Activated T-cell treated with anti-CD3 and anti-CD28 coated beads, Interleukin-2, amount 50 U/mL, for 24 hours (primary cell): ENCODE data around the gene PI16.
"Not testable (repeated sequence)": the region's sequence is repeated elsewhere in the genome, so short reads cannot be mapped to it uniquely, and the experiment has no call there.

Source experiments
- DNase-seq: peaks from one replicate; pipeline ENCODE4 v3.0.0-alpha.2; 2020
- H3K27ac Mint-ChIP-seq: 2 replicates; pipeline ENCODE4 v1.8.0; 2020; ENCODE audit warnings: mild to moderate bottlenecking, mixed read lengths
- H3K27me3 Mint-ChIP-seq: 2 replicates; pipeline ENCODE4 v1.8.0; 2020; ENCODE audit warnings: mixed read lengths
- H3K36me3 Mint-ChIP-seq: 2 replicates; pipeline ENCODE4 v1.8.0; 2020; ENCODE audit warnings: low read depth, mixed read lengths
- H3K4me1 Mint-ChIP-seq: 2 replicates; pipeline ENCODE4 v1.8.0; 2020; ENCODE audit warnings: low read depth, mixed read lengths
- H3K4me3 Mint-ChIP-seq: 2 replicates; pipeline ENCODE4 v1.8.0; 2020; ENCODE audit warnings: mild to moderate bottlenecking, moderate library complexity, mixed read lengths
- H3K9me3 Mint-ChIP-seq: 2 replicates; pipeline ENCODE4 v1.8.0; 2020; ENCODE audit warnings: mixed read lengths

PI16 gene

DNA sequence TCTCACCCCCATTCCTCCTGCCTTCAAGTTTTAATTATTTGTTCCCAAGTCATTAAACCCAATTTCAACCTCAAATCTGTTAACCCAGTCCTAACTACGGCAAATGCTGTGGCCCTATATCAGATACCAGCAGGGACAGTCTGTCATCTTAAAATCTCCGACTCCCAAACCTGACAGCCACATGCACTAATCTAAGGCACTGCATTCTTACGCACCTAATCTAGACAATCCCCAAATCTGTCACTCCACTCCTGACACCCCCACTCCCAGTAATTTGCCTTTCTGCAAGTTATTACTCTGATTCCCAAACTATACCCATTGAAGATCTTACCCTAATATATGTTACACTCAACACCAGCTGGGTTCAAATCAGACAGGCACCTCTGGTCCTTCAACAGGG, 29.0 kb downstream of the PI16 start:
- DNase-seq: no peak
- H3K4me1 Mint-ChIP-seq: peaks cover 45% of the 10 kb centered on the region
- no peak overlapping the region for H3K27ac Mint-ChIP-seq
- no peaks in the 10 kb centered on the region for H3K9me3 Mint-ChIP-seq
- peaks cover 42% of the 10 kb centered on the region for H3K36me3 Mint-ChIP-seq
- H3K4me3 Mint-ChIP-seq: no peak overlapping the region
- no peaks in the 10 kb centered on the region for H3K27me3 Mint-ChIP-seq

DNA sequence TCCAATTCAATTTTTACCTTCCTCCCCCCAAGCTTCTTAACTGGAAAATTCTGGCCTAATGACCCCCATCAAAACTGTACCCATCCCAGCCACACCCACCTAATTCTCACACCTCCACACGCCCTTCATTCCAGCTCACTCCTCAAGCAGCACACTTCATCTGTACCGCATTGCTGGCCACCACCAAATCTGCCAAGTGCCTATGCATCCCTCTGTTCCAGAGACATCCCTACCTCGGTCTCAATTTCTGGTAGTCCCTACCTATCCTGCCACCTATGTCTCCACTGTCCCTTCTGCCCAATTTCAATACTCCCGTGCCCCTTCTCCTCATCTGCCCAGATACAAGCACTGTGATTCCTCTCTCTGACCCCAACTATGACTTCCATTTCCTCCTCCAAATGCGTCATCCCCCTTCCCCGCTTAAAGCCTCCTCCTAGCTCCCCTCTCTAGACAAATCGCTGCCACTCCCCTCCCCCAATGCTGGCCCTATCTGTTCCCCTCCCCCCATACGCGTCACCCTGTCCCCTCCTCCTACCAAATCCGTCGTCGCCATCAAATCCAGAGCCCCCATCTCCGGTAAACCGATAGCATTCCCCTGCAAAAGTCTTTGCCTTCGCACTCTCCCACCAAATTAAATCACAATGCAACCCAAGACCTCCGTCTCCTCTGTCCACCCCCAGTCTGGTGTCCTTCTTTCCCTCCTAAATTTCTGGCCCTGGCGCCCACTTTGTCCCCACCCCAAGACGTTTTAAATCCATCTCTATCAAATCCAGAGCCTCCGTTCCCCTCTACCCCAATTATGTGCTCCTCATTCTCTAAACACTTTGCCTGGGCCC, 30.3 kb downstream of the PI16 start:
- peaks cover 36% of the 10 kb centered on the region for H3K4me1 Mint-ChIP-seq
- no peak overlapping the region for H3K4me3 Mint-ChIP-seq
- peaks cover 30% of the 10 kb centered on the region for H3K36me3 Mint-ChIP-seq
- no peak overlapping the region for H3K27ac Mint-ChIP-seq
- H3K27me3 Mint-ChIP-seq: no peaks in the 10 kb centered on the region
- no peaks in the 10 kb centered on the region for H3K9me3 Mint-ChIP-seq
- peak; percentile 62 for DNase-seq

DNA sequence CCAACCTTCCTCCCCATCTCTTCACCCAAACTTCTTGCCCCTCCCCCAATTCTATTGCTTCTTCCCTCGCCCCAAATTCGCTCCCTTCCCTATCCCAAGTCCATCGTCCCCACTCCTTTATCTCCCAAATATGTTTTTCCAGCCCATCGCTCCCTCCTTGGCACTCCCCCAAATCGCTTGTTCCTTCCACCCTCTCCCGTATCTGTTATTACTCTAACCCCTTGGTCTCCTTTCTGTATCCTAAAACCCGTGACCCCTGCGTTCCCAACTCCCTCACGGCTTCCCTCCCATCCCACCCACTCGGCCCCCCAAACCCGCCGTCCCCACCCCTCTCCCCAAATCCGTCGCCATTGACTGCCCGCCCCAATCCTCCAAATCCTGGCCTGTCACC, 30.9 kb downstream of the PI16 start:
- no peak for DNase-seq
- H3K27me3 Mint-ChIP-seq: no peaks in the 10 kb centered on the region
- H3K9me3 Mint-ChIP-seq: no peaks in the 10 kb centered on the region

DNA sequence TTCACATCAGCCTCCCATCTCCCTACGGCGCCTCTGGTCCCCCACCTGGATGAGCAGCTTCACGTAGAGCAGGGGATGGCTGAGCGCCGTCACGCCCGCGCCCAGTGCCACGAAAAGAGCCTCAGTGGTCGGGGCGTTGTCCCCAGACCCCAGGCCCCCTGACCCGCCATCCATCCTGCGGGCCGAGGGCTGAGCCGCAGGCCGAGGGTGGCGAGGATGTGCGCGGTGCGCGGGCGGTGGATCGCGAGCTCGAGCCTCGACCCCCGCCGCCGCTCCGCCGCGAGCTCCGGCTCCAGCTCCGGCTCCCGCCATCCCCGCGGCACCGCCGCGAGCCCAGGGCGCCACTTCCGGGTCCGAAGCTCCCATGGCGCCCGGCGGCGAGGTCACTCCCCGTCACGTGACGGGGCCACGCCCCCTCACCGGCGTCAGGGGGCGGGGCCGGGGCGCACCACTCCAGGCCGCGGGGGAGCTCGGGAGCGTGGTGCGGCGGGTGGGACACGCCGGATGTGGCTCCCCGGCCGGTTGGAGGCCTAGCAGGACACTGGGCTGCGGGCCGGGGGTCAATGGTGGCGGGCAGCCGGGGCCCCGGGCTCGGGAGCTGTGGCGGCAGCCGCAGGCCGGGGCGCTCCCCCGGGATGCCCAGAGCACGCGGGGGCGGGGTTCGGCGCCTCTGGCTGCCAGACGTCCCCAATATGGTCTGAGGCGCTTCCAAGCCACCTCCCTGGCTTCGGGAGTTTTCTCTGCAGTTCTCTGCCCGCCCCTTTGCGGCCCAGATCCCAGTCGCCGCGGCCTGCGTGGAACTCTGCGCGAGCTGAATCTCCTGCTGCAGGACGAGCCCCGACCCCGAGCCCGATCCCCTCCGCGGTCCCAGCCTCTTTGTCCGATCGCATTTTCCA, 31.5 kb downstream of the PI16 start, which contains the start of gene MTCH1:
MTCH1 (minus strand) TSS at position 389 of the 896 bp plus-strand sequence; CDS start at position 366, 23 bp downstream.
- H3K36me3 Mint-ChIP-seq: peaks cover 20% of the 10 kb centered on the region
- no peaks in the 10 kb centered on the region for H3K9me3 Mint-ChIP-seq
- H3K27ac Mint-ChIP-seq: peak within 1 kb of the TSS; percentile 97
- H3K4me3 Mint-ChIP-seq: no peak within 1 kb of the TSS
- peak; percentile 95 for DNase-seq
- peaks cover 23% of the 10 kb centered on the region for H3K4me1 Mint-ChIP-seq
- H3K27me3 Mint-ChIP-seq: no peaks in the 10 kb centered on the region

More for the DNA sequence above, 30.9 kb downstream of the PI16 start:
- Mint-ChIP-seq H3K27ac (no peak overlapping the region), H3K36me3 (peaks cover 25% of the 10 kb centered on the region), H3K4me3 (no peak overlapping the region), H3K4me1 (peaks cover 29% of the 10 kb centered on the region)

DNA sequence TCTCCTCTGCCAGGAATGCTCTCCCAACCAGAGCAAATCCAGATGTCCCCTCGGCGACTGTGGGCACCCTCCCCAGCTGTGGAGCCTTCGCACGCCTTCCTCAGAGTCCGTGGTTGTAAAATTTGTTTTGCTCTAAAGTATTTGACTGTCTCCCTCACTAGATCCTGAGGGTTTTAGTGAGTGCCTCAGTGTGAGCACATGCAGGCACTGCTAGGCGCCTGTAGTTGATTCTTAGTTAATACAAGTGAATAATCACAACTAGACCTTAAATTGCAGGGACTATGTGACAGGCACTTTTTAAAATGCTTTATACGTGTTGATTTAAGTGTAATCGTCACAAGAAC, 32.1 kb downstream of the PI16 start:
- Mint-ChIP-seq H3K27me3 (no peaks in the 10 kb centered on the region), H3K9me3 (no peaks in the 10 kb centered on the region), H3K36me3 (peaks cover 14% of the 10 kb centered on the region), H3K4me1 (peaks cover 17% of the 10 kb centered on the region), H3K27ac (peak overlapping the region; percentile 97), H3K4me3 (no peak overlapping the region)
- no peak for DNase-seq

DNA sequence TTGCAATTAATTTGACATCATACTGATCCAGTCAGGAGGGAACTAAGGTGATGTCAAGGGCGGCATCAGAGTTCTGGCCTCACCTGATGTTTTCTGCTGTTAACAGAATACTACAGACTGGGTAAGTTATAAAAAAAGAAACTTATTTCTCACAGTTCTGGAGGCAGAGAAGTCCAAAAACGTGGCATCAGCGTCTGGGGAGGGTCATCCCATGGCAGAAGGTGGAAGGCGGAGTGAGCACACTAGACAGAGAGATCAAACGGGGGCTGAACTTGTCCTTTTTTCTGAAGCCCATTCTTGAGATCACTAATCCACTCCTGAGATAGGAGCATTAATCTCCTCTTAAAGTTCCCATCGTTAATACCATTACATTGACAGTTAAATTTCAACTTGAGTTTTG, 34.7 kb downstream of the PI16 start:
- no peak for DNase-seq
- H3K4me3 Mint-ChIP-seq: no peak overlapping the region
- H3K4me1 Mint-ChIP-seq: peaks cover 10% of the 10 kb centered on the region
- no peaks in the 10 kb centered on the region for H3K27me3 Mint-ChIP-seq
- no peak overlapping the region for H3K27ac Mint-ChIP-seq
- no peaks in the 10 kb centered on the region for H3K9me3 Mint-ChIP-seq
- H3K36me3 Mint-ChIP-seq: peaks cover 6% of the 10 kb centered on the region

DNA sequence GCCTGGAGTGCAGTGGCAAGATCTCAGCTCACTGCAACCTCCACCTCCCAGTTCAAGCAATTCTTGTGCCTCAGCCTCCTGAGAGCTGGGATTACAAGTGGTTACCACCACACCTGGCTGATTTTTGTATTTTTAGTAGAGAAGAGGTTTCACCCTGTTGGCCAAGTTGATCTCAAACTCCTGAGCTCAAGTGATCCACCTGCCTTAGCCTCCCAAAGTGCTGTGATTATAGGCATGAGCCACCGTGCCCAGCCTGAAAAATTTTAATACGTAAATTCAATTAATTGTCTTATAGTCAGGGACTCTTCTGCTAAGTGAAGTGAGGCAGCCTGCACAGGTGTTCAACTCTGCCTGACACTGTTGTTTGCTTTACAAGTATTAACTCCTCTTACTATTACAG, 35.9 kb downstream of the PI16 start:
- H3K9me3 Mint-ChIP-seq, H3K27me3 Mint-ChIP-seq, DNase-seq, H3K4me1 Mint-ChIP-seq, H3K4me3 Mint-ChIP-seq, H3K27ac Mint-ChIP-seq, H3K36me3 Mint-ChIP-seq: not testable (repeated sequence)

DNA sequence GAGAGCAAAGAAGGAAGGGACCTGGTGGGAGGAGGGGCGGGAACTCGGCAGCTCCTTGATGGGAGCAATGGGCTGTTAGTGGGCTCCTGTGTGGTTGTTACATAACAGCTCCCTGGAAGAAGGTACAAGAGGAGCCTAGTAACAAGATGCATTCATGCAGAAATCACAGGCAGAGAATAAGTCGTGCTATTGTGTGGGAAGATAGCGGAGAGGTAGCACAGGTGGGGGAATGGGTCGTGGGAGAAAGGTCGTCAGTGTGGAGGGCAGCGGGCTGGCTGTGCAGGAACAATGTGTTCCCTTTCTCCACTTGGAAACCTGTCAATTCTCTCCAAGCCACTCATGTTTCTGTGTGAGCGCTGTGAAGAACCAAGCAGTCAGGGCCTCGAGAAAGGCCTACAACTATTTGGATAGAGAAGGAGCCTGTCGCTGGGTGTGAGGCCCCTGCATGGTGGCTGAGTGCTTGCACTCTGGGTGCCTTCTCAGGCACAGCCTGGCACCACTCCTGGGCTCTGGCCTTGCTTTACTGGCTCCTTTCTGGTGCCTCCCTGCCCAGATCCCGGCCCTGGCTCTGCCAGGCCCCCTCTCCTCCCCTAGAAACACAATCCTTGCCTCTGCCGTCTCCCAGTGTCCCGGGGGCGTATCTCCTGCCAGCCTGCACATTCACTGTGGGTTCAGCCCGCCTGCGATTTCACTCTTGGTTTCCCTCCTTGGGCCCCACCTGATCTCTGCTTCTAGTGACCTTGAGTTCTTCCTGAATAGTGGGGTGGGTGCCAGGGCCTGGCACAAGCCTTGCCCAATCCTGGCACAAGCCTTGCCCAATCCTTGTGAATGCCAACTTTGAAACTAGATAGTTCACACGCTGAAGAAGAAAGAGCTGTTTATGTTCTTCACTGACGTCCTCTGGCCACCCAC, 43.5 kb downstream of the PI16 start:
- Mint-ChIP-seq H3K4me3 (no peak overlapping the region), H3K27me3 (peaks cover 2% of the 10 kb centered on the region), H3K36me3 (no peaks in the 10 kb centered on the region), H3K9me3 (no peaks in the 10 kb centered on the region), H3K27ac (no peak overlapping the region), H3K4me1 (no peaks in the 10 kb centered on the region)
- DNase-seq: no peak

DNA sequence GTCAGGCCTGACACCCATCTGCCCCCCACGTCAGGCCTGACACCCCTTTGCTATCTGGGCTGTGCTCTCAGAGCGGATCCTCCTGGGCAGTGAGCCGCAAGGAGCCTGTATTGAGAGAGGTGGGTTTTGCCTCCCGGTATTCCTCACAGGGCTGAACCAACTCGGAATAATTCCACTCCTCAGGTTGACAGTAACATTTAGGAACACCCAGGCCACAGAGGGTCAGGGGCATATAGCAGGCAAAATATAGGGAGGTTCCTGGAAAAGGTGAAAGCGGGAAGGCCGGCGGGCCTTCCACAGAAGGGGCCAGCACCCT, 44.1 kb downstream of the PI16 start:
- no peak overlapping the region for H3K4me3 Mint-ChIP-seq
- H3K9me3 Mint-ChIP-seq: no peaks in the 10 kb centered on the region
- H3K36me3 Mint-ChIP-seq: no peaks in the 10 kb centered on the region
- DNase-seq: no peak
- H3K27ac Mint-ChIP-seq: no peak overlapping the region
- no peaks in the 10 kb centered on the region for H3K4me1 Mint-ChIP-seq
- H3K27me3 Mint-ChIP-seq: peaks cover 2% of the 10 kb centered on the region

DNA sequence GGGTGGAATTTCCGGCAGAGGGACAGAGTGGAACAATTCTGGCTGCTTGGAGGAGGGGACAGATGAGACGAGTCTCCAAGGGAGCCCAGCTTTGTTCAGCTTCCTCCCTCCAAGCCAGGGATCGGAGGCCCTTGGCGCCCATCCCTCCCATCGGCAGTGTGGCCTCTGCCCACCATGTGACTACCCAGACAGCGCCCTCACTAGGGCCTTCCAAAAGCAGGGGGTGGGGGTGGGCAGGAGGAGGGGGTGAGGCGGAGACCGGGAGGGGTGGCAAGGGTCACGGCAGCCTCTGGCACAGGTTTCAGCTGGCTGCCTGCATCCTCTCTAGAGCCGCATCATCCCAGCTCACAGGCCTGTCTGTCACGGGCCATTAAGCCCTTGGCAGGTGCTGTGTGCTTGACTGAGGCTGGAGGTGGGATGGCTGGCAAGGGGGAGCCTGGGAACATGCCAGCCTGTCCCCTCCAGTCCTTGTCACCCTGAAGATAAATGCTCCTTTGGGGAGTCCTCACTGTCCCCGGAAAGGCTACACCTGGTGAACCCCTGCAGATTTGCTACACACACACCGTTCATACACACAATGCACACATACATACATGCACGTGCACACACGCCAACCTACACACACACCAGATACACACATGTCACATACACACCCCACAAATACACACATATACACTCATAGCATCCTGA, 44.7 kb downstream of the PI16 start:
- Mint-ChIP-seq H3K27ac (no peak overlapping the region), H3K4me1 (no peaks in the 10 kb centered on the region), H3K27me3 (peaks cover 2% of the 10 kb centered on the region), H3K36me3 (no peaks in the 10 kb centered on the region), H3K4me3 (no peak overlapping the region), H3K9me3 (no peaks in the 10 kb centered on the region)
- no peak for DNase-seq

DNA sequence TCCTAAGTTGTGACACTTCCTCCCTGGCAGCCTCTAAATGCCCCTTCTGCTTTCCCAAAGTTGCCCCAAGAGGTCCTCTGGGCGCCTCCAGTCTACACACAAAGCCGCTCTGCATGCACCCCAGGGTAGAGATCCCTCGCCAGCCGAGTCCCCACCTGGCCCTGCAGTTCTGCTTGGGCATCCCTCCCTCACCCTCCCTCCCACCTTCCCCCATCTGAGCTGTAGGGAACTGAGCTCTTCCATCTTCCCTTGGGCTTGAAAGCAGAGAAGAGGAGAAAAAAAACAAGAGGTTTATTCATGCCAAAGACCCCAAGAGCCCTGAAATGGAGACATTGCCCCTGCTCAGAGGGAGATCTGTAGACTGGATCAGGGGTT, 45.2 kb downstream of the PI16 start:
- H3K36me3 Mint-ChIP-seq: no peaks in the 10 kb centered on the region
- no peak overlapping the region for H3K27ac Mint-ChIP-seq
- no peak overlapping the region for H3K4me3 Mint-ChIP-seq
- no peaks in the 10 kb centered on the region for H3K9me3 Mint-ChIP-seq
- H3K4me1 Mint-ChIP-seq: no peaks in the 10 kb centered on the region
- DNase-seq: no peak
- peaks cover 2% of the 10 kb centered on the region for H3K27me3 Mint-ChIP-seq

DNA sequence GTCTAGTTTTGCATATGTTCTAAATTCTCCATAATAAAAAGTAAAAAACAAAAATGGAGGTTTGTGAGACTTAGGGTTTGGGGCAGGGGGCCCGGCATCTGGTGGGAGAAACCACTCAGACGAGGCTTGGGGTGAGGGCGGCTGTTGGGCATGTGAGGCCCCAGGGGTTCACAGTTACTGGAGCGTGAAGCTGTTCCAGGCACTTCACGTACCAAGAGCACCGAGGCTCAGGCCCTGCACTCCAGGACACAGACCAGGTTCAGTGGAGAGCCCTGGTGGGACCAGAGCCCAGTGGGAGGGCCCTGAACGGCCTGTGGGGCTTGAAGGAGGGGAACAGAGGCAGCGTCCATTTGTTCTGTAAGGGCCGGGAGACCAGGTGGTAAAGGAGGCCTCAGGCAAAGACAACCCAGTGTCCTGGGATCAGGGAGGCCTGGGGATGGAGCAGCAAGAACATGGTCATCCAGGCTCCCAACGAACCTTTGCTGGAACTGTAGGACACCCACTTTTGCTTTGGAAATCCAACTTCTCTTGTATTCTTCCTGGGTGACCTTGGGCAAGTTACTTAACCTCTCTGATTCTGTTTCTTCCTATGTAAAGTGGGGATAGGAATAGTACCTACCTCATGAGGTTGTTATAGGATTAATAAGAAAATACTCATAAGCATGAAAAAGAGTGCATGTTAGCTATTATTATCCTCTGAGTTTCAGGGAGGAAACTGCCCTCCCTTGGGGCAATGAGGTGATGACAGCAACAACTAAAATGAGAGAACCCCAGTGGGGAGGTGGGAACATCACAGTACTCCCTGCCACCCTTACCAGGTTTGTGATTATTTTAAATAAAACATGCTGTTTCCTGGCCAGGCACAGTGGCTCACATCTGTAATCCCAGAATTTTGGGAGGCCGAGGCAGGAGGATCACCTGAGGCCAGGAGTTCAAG, 49.8 kb downstream of the PI16 start:
- Mint-ChIP-seq H3K4me1 (peaks cover 17% of the 10 kb centered on the region), H3K27me3 (no peaks in the 10 kb centered on the region), H3K36me3 (no peaks in the 10 kb centered on the region), H3K27ac (no peak overlapping the region), H3K9me3 (no peaks in the 10 kb centered on the region), H3K4me3 (no peak overlapping the region)
- DNase-seq: no peak

DNA sequence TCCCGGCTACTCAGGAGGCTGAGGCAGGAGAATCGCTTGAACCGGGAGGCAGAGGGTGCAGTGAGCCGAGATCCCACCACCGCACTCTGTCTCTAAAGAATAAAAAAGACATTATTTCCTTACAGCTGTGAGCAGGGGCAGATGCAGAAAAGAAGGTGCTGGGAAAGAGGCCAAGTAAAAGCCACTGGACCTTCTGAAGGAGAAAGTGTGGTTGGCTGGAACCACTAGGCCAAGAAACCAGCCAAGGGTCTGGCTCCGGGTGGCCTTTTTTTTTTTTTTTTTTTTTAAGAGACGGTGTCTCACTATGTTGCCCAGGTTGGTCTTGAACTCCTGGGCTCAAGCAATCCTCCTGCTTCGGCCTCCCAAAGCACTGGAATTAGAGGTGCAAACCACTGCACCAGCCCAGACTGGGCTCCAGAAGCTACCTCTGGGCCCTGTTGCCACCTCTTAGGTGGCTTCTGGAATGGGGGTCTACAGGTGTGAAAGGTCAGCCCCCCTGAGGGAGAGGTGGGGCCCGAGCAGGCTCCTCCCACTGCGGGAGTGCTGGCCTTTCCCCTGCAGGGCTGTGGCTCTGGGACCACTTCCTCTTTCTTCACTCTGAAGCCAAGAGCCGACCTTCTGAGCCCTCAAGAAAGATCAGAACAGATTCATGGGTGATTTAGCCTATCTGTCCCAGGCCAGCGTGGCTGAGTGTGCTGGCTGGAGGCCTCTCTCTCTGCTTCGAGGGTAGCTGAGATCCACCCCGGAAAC, 50.7 kb downstream of the PI16 start, which contains the start of gene FGD2:
FGD2 (plus strand) TSS at position 595 of the 750 bp plus-strand sequence. CDS start 163 bp downstream, outside the sequence.
- no peaks in the 10 kb centered on the region for H3K9me3 Mint-ChIP-seq
- H3K27ac Mint-ChIP-seq: peak within 1 kb of the TSS; percentile 71
- DNase-seq: no peak
- no peaks in the 10 kb centered on the region for H3K27me3 Mint-ChIP-seq
- H3K4me3 Mint-ChIP-seq: no peak within 1 kb of the TSS
- peaks cover 17% of the 10 kb centered on the region for H3K4me1 Mint-ChIP-seq
- H3K36me3 Mint-ChIP-seq: no peaks in the 10 kb centered on the region
